ENCODE measurements around the gene MDFI. TPM values are rescaled to one million over a fixed set of nuclear protein-coding genes. Genes with fewer than 3 reads are reported as not detected.

MDFI gene
- total and polyA plus RNA-seq, 2 donors = 6.2 to 7.8 TPM

DNA sequence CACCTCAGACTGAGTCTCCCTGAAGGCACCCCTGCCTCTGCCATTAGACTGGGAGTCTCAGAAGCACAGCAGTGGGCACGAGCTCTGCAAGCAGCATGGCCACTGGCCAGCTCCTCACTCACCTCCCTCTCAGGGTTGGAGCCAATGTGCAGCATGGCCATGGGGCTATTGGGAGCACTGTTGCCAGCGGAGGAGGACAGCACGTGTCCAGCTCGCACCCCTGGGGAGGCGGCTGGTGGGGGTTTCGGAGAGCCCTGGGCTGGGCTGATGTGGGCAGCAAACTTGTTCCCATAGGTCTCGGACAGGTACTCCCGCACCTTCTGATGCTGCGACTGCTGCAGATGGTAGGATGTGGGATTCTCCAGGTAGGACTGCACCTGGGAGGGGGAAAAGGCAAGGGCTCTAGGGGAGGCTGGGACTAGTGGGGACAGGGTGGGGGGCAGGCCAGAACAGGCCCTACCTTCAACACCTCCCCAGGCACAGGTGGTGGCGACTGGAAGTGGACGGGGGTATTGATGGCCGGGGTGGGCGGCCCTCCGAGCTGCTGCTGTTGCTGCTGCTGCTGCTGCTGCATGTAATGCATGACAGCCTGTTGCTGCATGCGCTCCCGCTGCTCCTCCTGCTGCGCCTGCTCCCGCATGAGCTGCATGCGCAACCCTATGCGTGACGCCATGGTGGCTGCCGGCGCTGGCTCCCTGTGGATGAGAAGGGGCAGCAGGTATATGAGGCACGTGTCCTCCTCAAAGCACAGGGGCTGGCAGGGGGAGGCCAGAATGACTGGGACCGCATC, 52.5 kb downstream of the MDFI start:
- Histone ChIP-seq H3K9me3 (ENCODE audit: control insufficient read depth in 2 of 2, insufficient read depth in 1 of 2, low read length in 1 of 2) (no peaks in the 10 kb centered on the region), H3K27me3 (ENCODE audit: control insufficient read depth in 2 of 2, insufficient read depth in 1 of 2, low read length in 1 of 2) (peaks cover 0 to under 1% of the 10 kb centered on the region in 2 donors), H3K4me3 (ENCODE audit: low read length in 2 of 2) (no peak overlapping the region), H3K27ac (ENCODE audit: low read depth in 1 of 2, low read length in 1 of 2) (no peak overlapping the region), H3K36me3 (ENCODE audit: control insufficient read depth in 2 of 2, insufficient read depth in 2 of 2, low read length in 1 of 2) (no peaks in the 10 kb centered on the region), H3K4me1 (ENCODE audit: control insufficient read depth in 2 of 2, insufficient read depth in 2 of 2, low read length in 2 of 2) (peaks cover 0 to 2% of the 10 kb centered on the region in 2 donors)
- WGBS = 98% methylated on average over 25 of the region's 25 CpGs
- no peak for DNase-seq (ENCODE audit: low read depth in 6 of 9, low spot score in 9 of 9)

DNA sequence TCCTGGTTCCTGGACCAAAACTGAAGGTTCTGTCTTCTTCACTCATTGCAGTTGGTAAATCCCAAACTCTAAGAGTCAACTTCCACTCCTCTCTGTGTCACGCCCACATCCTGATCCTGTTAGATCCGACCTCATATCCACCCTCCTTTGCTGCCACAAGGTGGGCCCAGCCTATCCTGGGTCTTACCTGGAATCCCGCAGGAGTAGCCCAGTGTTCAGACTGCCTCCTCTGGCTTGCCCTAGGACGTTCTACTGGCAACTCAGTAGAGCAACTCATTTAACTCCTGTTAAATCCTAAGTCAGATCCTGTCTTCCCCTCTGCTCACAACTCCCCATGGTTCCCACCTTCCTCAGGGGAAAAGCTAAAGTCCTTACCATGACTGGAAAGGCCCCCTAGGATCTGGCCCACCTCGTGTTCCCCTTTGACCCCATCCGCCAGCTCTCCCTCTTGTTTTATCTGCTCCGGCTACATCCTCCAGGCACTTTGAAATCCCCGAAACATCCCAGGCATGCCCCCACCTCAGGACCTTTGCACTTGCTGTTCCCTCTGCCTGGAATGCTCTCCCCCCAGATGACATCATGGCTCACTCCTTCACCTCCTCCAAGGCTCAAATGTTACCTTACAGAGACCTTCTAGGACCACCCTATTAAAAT, 53.3 kb downstream of the MDFI start:
- H3K4me1 ChIP-seq (ENCODE audit: control insufficient read depth in 2 of 2, insufficient read depth in 2 of 2, low read length in 2 of 2) = peaks cover 0 to 2% of the 10 kb centered on the region in 2 donors
- no peak for DNase-seq (ENCODE audit: low read depth in 6 of 9, low spot score in 9 of 9)

DNA sequence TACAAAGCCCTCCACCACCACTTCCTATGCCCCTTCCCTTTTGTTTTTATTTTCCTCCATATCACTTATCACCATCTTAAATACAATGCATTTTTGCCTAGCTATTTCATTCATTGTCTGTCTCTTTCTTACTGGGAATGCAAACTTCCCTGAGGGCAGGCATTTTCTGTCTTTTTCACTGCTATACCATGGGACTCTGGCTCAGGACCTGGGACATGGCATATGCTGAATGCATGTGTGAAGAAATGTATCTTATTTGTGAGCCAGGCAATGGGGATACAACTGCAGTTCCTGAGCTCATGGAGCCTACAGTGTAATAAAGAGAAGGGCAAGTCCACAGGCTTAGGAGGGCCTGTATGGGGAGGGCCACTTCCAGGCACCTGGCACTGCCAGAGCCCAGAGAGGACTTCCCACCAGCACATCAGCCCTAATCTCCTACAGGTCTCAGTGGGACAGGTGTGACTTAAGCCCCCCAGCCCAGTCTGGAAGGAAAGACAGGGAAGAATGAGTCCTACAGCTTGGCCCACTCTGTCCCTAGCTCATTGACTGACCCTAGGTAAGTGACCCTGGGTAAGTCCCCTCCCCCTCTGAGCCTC, 53.9 kb downstream of the MDFI start:
- Histone ChIP-seq H3K27me3 (ENCODE audit: control insufficient read depth in 2 of 2, insufficient read depth in 1 of 2, low read length in 1 of 2) (peaks cover 0 to 2% of the 10 kb centered on the region in 2 donors), H3K4me3 (ENCODE audit: low read length in 2 of 2) (no peak overlapping the region), H3K36me3 (ENCODE audit: control insufficient read depth in 2 of 2, insufficient read depth in 2 of 2, low read length in 1 of 2) (no peaks in the 10 kb centered on the region), H3K4me1 (ENCODE audit: control insufficient read depth in 2 of 2, insufficient read depth in 2 of 2, low read length in 2 of 2) (peaks cover 0 to 2% of the 10 kb centered on the region in 2 donors), H3K27ac (ENCODE audit: low read depth in 1 of 2, low read length in 1 of 2) (no peak overlapping the region), H3K9me3 (ENCODE audit: control insufficient read depth in 2 of 2, insufficient read depth in 1 of 2, low read length in 1 of 2) (no peaks in the 10 kb centered on the region)
- no peak for DNase-seq (ENCODE audit: low read depth in 6 of 9, low spot score in 9 of 9)

More for the DNA sequence above, 53.3 kb downstream of the MDFI start:
- 93% methylated on average over 8 of the region's 8 CpGs for whole genome bisulfite sequencing
- H3K27ac ChIP-seq (ENCODE audit: low read depth in 1 of 2, low read length in 1 of 2) = no peak overlapping the region
- no peaks in the 10 kb centered on the region for H3K9me3 ChIP-seq (ENCODE audit: control insufficient read depth in 2 of 2, insufficient read depth in 1 of 2, low read length in 1 of 2)
- H3K4me3 ChIP-seq (ENCODE audit: low read length in 2 of 2) = no peak overlapping the region
- peaks cover 0 to 2% of the 10 kb centered on the region in 2 donors for H3K27me3 ChIP-seq (ENCODE audit: control insufficient read depth in 2 of 2, insufficient read depth in 1 of 2, low read length in 1 of 2)
- no peaks in the 10 kb centered on the region for H3K36me3 ChIP-seq (ENCODE audit: control insufficient read depth in 2 of 2, insufficient read depth in 2 of 2, low read length in 1 of 2)

DNA sequence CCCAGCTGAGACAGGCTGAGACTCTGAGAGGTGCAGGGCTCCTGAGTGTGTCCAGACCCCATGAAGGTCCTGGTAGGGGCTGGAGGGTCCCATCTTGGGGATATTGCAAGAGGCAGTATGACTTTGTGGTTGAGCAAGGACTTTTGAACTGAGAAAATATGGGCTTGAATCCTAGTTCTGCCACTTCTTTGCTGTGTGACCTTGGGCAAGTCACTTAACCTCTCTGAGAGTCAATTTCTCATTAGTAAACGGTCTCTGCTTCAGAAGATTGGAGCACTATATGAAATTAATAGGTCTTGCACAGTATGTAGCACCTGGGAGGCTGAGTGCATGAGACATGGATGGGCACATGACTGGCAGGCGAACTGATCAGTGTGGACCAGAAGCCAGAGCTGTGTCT, 54.5 kb downstream of the MDFI start:
- no peak overlapping the region for H3K27ac ChIP-seq (ENCODE audit: low read depth in 1 of 2, low read length in 1 of 2)
- 94% methylated on average over 2 of the region's 2 CpGs for WGBS
- peaks cover 0 to 2% of the 10 kb centered on the region in 2 donors for H3K4me1 ChIP-seq (ENCODE audit: control insufficient read depth in 2 of 2, insufficient read depth in 2 of 2, low read length in 2 of 2)
- no peak for DNase-seq (ENCODE audit: low read depth in 6 of 9, low spot score in 9 of 9)
- no peaks in the 10 kb centered on the region for H3K36me3 ChIP-seq (ENCODE audit: control insufficient read depth in 2 of 2, insufficient read depth in 2 of 2, low read length in 1 of 2)
- H3K4me3 ChIP-seq (ENCODE audit: low read length in 2 of 2) = no peak overlapping the region
- H3K27me3 ChIP-seq (ENCODE audit: control insufficient read depth in 2 of 2, insufficient read depth in 1 of 2, low read length in 1 of 2) = peaks cover 0 to 2% of the 10 kb centered on the region in 2 donors
- H3K9me3 ChIP-seq (ENCODE audit: control insufficient read depth in 2 of 2, insufficient read depth in 1 of 2, low read length in 1 of 2) = no peaks in the 10 kb centered on the region

DNA sequence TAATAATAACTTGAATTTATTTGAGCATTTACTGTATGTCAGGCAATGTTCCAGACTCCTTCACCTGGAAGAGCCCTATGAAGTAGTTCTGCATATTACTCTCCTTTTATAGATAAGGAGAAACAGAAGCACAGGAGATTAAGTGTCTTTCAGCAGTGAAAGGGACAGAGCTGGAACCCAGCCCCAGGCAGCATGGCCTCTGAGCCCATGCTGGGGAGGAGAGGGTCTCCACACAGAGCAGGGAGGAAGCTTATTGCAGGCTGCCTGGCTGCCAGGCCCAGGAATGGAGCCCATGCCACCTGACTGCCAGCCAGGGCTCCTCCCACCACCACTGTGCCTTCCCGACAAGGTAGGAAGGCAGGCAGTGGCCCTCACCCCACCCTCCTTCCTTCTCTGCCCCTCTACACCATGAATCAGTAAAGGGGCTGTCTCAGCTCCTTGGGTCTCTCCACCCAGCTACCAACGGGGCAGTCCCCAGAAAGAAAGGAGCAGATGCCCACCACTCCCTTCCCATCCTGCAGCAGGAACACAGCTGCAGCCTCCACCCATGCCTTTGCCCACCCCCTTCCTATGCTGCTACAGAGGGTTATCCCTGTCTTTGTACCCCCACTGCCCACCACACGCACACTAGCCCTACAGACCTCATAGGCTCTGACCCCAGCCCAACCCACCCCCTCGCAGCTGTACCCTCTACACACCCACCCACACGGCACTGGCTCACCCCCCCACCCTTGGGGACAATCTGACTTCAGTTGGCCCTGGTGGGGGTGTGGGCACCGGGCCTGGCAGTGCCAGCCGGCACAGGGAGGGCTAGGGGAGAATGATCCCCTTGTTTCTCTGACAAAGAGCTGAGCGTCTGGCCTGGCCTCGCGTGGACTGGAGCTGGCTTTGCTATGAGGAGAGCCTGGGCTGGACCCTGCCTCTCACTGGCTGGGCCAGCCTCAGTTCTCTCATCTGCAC, 55.3 kb downstream of the MDFI start:
- no peak overlapping the region for H3K27ac ChIP-seq (ENCODE audit: low read depth in 1 of 2, low read length in 1 of 2)
- H3K36me3 ChIP-seq (ENCODE audit: control insufficient read depth in 2 of 2, insufficient read depth in 2 of 2, low read length in 1 of 2) = no peaks in the 10 kb centered on the region
- no peak overlapping the region for H3K4me3 ChIP-seq (ENCODE audit: low read length in 2 of 2)
- no peaks in the 10 kb centered on the region for H3K9me3 ChIP-seq (ENCODE audit: control insufficient read depth in 2 of 2, insufficient read depth in 1 of 2, low read length in 1 of 2)
- DNase-seq (ENCODE audit: low read depth in 6 of 9, low spot score in 9 of 9) = no peak
- peaks cover 0 to 2% of the 10 kb centered on the region in 2 donors for H3K27me3 ChIP-seq (ENCODE audit: control insufficient read depth in 2 of 2, insufficient read depth in 1 of 2, low read length in 1 of 2)
- WGBS = 88% methylated on average over 10 of the region's 10 CpGs
- peaks cover 0 to 1% of the 10 kb centered on the region in 2 donors for H3K4me1 ChIP-seq (ENCODE audit: control insufficient read depth in 2 of 2, insufficient read depth in 2 of 2, low read length in 2 of 2)

DNA sequence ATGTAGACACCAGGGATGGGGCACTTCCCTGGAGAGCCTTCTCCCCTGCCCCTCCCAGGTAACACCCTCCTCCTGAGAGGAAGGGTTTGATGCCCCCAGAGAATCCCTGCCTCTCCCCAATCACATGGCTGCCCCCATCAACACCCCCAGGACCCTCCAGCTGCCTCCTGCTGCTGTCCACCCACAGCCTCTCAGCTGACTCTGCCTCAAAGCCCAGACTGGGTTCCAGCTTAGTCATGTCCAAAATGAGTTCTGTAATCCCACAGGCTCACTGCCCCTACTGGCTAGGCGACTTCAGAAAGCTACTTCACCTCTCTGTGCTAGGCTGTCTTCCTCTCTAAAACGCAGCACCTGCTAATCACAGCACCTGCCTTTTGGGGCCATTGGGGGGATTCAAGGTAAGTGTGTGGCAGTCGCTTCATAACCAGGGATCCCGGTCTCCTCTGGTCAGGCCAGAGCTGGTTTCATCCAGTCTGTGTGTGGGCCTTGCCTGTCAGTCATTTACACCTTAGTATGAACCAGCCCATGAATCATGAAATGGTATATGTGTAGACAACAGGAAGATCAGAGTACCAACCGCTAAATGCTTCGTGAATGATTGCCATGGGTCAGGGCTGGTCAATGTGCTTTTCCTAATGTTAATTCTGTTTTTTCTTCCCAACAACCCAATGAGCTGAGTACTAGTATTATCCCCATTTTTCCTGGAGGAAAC, 56.7 kb downstream of the MDFI start:
- WGBS = 80% methylated on average over 6 of the region's 6 CpGs
- Histone ChIP-seq H3K27ac (ENCODE audit: low read depth in 1 of 2, low read length in 1 of 2) (no peak overlapping the region), H3K36me3 (ENCODE audit: control insufficient read depth in 2 of 2, insufficient read depth in 2 of 2, low read length in 1 of 2) (no peaks in the 10 kb centered on the region), H3K4me3 (ENCODE audit: low read length in 2 of 2) (no peak overlapping the region), H3K9me3 (ENCODE audit: control insufficient read depth in 2 of 2, insufficient read depth in 1 of 2, low read length in 1 of 2) (no peaks in the 10 kb centered on the region), H3K4me1 (ENCODE audit: control insufficient read depth in 2 of 2, insufficient read depth in 2 of 2, low read length in 2 of 2) (no peaks in the 10 kb centered on the region), H3K27me3 (ENCODE audit: control insufficient read depth in 2 of 2, insufficient read depth in 1 of 2, low read length in 1 of 2) (peaks cover 0 to 2% of the 10 kb centered on the region in 2 donors)
- DNase-seq (ENCODE audit: low read depth in 6 of 9, low spot score in 9 of 9) = no peak

DNA sequence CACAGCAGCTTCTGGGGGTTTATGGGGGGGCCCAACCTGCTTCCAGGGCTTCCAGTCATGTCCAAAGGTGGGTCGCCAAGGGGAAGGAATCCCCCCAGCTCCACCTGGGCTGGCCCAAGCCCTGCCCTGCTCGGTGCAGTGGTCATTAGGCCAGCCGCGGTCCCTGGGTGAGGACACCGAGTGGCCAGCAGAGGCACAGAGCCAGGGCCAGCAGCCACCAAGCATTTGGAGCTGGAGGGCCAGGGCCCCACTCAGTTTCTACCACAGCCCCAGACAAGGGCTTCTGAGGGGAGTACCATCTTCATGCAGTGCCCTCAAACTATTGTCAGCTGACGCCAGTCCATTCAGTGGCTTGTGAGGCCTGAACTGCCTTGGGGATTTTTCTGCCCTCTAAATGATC, 57.6 kb downstream of the MDFI start:
- Histone ChIP-seq H3K4me1 (ENCODE audit: control insufficient read depth in 2 of 2, insufficient read depth in 2 of 2, low read length in 2 of 2) (no peaks in the 10 kb centered on the region), H3K4me3 (ENCODE audit: low read length in 2 of 2) (no peak overlapping the region), H3K27ac (ENCODE audit: low read depth in 1 of 2, low read length in 1 of 2) (no peak overlapping the region), H3K36me3 (ENCODE audit: control insufficient read depth in 2 of 2, insufficient read depth in 2 of 2, low read length in 1 of 2) (no peaks in the 10 kb centered on the region), H3K27me3 (ENCODE audit: control insufficient read depth in 2 of 2, insufficient read depth in 1 of 2, low read length in 1 of 2) (peaks cover 0 to 2% of the 10 kb centered on the region in 2 donors), H3K9me3 (ENCODE audit: control insufficient read depth in 2 of 2, insufficient read depth in 1 of 2, low read length in 1 of 2) (peaks cover 0 to 1% of the 10 kb centered on the region in 2 donors)
- WGBS = 96% methylated on average over 6 of the region's 6 CpGs
- no peak for DNase-seq (ENCODE audit: low read depth in 6 of 9, low spot score in 9 of 9)

DNA sequence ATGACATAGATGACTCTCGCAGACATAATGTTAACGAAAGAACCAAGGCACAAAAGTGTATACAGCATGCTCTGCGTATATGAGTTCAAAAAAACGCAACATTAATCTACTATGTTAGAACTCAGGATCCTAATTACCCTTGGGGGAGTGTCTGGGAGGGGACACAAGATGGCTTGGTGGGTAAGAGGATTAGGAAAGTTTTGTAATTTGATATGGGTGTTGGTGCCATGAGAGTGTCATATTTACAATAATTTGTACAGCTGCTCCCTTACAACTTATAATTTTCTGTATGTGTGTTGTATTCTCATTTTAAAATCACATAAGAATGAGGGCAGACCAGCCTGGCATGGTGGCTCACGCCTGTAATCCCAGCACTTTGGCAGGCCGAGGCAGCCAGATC, 58.5 kb downstream of the MDFI start:
- Histone ChIP-seq H3K27me3 (ENCODE audit: control insufficient read depth in 2 of 2, insufficient read depth in 1 of 2, low read length in 1 of 2) (peaks cover 0 to 2% of the 10 kb centered on the region in 2 donors), H3K4me1 (ENCODE audit: control insufficient read depth in 2 of 2, insufficient read depth in 2 of 2, low read length in 2 of 2) (no peaks in the 10 kb centered on the region), H3K36me3 (ENCODE audit: control insufficient read depth in 2 of 2, insufficient read depth in 2 of 2, low read length in 1 of 2) (no peaks in the 10 kb centered on the region), H3K27ac (ENCODE audit: low read depth in 1 of 2, low read length in 1 of 2) (no peak overlapping the region), H3K9me3 (ENCODE audit: control insufficient read depth in 2 of 2, insufficient read depth in 1 of 2, low read length in 1 of 2) (peaks cover 0 to 3% of the 10 kb centered on the region in 2 donors), H3K4me3 (ENCODE audit: low read length in 2 of 2) (no peak overlapping the region)
- no peak for DNase-seq (ENCODE audit: low read depth in 6 of 9, low spot score in 9 of 9)
- 97% methylated on average over 6 of the region's 6 CpGs for WGBS
